A549 treated with dexamethasone at 1 μM for 4 hours (cell line): ENCODE measurements around the gene CEPT1. TPM values are rescaled to one million over a fixed set of nuclear protein-coding genes. Genes with fewer than 3 reads are reported as not detected.

Experiments used
- total RNA-seq: library from RNA; stranded (reverse); fragments of 200-300 nt; extraction: Qiagen RNA extraction; gene quantifications from 5 replicates; pipeline ENCODE4 v1.2.3, GENCODE V29; 2022

The CEPT1 gene
- 11.4 to 15.3 TPM (median 14.1 TPM) in 5 replicates for total RNA-seq

DNA sequence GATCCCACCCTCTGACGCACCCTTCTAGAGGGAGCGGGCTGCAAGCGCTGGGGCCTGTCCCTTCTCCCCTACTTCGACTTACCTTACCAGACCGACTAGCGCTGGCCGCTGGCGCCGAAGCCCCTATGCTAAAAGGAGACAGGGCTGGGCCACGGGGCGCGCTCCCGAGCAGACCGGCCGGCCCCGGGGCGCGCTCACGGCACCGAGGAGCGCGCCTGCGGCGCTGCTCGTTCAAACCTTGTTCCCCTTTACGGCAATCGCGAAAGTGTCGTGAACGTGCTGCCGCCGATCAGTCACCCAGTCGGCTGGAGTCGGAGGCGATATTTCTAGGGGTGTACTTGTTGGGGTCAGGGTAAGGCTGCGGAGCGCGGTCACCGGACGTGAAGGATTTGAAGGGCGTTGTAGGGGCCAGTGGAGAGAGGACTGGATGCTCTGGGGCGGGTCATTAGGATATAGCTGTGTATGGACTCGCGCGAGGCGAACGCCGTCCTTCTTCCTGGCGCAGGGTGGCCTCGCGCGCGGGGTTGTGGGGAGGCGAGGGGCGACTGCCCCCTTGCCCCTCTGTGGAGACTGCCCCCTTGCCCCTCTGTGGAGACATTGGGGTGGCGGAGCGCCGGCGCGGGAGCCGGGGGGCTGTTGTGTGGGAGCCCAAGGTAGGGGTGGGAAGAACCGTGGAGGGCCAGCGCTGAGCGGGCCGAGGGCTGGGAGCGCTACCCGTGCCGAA is at the start of gene CEPT1, which contains the start of gene DRAM2:
Gene CEPT1 (plus strand): TSS at position 268 of the 724 bp plus-strand sequence. CDS start 7,492 bp downstream, outside the sequence.
Gene DRAM2 (minus strand): TSS at position 138 of the 724 bp plus-strand sequence. CDS start 8,539 bp downstream, outside the sequence.

DNA sequence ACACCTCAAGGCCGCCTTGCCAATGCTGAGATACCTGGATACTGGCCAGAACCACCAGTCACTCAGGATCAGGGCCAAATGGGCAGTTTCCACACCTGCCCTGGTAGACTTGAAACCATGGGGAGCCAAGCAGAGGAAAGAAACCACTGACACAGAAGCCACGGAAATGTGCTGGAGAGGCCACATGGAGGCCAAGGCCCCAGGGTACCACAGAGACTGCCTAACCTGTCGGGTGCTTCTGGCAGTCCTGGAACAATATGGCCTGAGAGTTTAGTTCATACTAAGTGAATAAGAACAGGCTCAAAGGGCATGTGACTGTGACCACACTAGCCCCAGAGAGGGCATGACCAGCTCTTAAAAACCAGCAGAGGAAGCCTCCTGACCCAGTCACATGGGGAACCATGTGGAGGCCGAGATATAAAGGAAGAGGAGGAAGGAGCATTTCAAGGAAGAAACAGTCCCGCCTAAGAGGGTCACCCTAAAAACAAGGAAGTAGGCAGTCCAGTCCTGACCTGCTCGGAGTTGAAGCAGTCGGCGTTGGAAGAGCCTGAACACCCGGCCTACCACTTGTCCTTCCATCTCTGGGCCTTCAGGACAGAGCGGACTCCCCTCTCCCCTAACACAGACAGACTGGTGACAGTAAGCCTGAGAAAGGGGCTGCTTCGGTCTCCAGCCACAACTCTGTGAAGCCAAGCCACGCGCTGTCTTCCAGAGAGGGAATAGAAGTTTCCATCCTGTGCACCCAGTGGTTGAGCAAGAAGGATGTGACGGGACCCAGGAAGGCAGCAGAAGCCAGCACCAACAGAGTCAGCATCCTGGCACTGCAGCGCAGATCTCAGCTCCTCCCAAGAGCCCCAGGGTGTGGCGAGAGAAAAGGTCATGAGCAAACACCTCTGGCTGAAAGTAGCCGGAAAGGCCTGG is 60.1 kb downstream of the CEPT1 start, which contains the start of gene DENND2D:
Gene DENND2D (minus strand): TSS at position 766 of the 921 bp plus-strand sequence. CDS start 187 bp downstream, at position 579.

DNA sequence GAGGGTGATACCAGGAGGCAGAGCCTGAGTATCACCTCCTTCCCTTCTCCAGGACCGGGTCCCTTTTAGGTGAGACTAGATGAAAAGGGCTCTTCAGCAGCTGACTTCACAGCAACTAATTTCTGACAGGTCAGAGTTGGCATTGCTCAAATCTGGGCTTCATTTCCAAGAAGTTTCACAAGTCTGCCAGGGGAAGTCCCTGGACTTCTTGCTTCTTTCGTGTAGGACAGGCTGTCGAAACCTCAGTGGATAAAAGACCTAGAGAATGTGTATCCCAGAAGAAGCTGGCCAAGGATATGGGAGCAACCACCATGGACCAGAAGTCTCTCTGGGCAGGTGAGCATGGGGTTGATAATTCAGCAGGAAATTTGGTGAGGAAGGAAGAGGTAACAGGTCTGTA is 87.4 kb downstream of the CEPT1 start, which contains the start of gene CHI3L2:
Gene CHI3L2 (plus strand): TSS at position 280 of the 400 bp plus-strand sequence. CDS start 17 bp downstream, at position 297.

Other genes with a start within 250 kb of the CEPT1 start
- gene LRIF1, start 176.3 kb upstream of the CEPT1 start, total RNA-seq, result 16.9 to 19.2 TPM (median 18.3 TPM) in 5 replicates
- 16.8 to 21.1 TPM (median 19.4 TPM) in 5 replicates for gene DRAM2, start 130 bp upstream of the CEPT1 start, total RNA-seq
- gene DENND2D, start 60.4 kb downstream of the CEPT1 start, total RNA-seq, result 1.0 to 1.3 TPM (median 1.1 TPM) in 5 replicates
- 0.20 to 0.41 TPM (median 0.35 TPM) in 5 replicates for gene CHI3L2, start 87.5 kb downstream of the CEPT1 start, total RNA-seq
- not detected in 5 replicates for gene CHIA, start 150.6 kb downstream of the CEPT1 start, total RNA-seq